GM18520 (cell line): ENCODE measurements around the gene SULT1A2.
"Not testable (repeated sequence)": the region's sequence is repeated elsewhere in the genome, so short reads cannot be mapped to it uniquely, and the experiment has no call there.

Experiments
- ATAC-seq: cut with Tn5 transposase; IDR thresholded peaks from one replicate; pipeline ENCODE4 v1.9.1; 2021; ENCODE audit not compliant: unreplicated experiment

Gene SULT1A2

DNA sequence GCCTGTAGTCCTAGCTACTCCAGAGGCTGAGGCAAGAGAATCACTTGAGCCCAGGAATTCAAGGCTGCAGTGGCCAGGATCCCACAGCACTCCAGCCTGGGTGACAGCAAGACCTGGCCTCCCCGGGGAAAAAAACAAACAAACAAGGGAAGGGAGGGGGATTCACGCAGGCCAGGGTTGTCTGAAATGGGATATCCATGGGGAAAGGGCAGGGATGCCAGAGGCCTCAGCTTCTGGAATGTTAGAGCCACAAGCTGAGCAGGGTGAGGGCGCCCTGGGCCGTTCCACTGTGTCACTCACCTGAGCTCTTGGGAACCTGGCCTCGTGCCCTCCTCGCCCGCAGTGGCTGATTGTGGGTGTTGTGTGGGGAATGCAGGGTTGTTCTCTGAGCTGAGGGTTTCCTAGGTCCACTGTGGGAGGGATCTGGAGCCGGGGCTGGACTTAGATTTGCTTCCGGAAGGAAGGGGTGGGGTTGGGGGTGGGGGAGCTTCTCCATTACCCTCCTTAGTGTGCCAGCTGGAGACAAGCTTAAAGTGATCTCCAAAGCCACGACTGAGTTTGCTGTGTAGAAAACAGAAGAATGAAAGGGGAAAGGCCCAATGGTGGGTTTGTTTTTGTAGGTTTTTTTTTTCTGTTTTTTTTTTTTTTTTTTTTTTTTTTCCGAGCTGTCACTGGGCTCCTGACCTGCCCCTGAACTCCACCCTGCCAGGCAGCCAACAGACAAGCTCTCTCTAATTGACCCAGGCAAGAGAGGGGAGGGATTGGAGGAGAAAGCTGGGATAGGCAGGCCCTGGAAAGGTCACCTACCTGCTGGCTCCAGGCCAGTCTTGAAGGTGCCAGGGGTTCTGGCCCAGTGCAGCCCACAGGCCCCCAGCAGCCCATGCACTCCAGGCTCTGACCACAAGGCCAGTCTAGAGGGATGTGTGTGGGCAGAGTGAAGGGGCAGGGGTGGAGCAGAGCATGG lies 13.1 kb upstream of the SULT1A2 start, which contains the start of gene SULT1A1:
Gene SULT1A1, minus strand, starts transcription at position 414 of the 964 bp plus-strand sequence. CDS start 1,189 bp downstream, outside the sequence.
- no peak for ATAC-seq

- ATAC-seq, result not testable (repeated sequence)
Observed at GRCh38 chr16:28608867-28609596, 12.2 kb upstream of the SULT1A2 start.

DNA sequence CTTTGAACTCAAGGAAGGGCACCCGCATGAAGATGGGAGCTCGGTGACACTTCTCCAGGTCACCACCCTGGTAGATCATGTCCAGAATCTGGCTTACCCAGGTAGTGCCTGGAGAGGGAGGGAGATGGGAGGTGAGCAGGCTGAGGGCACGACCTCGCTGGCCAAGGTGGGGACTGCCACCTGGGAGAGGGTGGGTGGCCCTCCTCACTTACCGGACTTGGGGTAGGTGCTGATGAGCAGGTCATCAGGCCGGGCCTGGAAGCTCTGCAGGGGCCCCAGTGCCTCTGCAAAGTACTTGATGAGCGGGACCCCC lies 11.6 kb upstream of the SULT1A2 start:
- not testable (repeated sequence) for ATAC-seq

- not testable (repeated sequence) for ATAC-seq
Observed at GRCh38 chr16:28607681-28608495, 11.0 kb upstream of the SULT1A2 start.

GRCh38 chr16:28607116-28607623 lies 10.3 kb upstream of the SULT1A2 start:
- ATAC-seq, result no peak

DNA sequence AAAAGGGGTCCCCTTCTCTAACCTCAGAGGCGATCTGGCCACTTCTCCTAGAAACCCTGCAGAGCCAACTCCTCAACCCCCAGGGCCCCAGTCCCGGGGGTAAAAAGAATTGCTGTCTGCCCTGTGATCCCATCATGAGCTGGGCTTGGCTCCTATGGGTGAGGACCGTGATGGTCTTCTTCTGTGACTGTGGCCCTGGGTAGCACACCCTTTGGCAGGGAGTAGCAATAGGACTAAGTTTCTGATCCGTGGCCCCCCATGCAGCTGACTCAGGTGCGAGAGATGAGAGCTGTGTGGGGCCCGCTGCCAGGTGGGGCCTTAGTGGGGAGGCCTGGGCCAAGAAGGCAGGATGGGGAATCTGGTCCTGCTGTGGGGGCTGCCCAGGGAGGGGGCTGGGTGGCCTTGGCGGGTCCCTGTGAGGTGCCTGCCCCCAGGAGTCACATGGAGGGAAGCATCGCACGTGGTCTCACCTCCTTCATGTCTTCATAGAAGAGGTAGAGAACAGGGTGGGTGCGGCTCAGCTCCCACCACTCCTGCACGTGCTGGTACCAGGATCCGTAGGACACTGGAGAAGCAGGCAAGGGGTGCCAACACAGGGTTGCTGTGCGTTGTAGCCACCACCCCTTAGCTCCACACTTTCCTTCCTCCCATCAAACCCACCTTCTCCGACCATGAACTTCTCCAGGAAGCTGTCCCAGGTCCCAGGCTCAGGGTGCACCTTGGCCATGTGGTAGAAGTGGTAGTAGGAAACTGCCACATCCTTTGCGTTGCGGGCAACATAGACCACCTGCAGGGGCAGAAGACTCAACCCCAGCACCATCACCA lies 9.7 kb upstream of the SULT1A2 start:
- ATAC-seq, result no peak

GRCh38 chr16:28604186-28604565 lies 7.3 kb upstream of the SULT1A2 start:
- no peak for ATAC-seq

DNA sequence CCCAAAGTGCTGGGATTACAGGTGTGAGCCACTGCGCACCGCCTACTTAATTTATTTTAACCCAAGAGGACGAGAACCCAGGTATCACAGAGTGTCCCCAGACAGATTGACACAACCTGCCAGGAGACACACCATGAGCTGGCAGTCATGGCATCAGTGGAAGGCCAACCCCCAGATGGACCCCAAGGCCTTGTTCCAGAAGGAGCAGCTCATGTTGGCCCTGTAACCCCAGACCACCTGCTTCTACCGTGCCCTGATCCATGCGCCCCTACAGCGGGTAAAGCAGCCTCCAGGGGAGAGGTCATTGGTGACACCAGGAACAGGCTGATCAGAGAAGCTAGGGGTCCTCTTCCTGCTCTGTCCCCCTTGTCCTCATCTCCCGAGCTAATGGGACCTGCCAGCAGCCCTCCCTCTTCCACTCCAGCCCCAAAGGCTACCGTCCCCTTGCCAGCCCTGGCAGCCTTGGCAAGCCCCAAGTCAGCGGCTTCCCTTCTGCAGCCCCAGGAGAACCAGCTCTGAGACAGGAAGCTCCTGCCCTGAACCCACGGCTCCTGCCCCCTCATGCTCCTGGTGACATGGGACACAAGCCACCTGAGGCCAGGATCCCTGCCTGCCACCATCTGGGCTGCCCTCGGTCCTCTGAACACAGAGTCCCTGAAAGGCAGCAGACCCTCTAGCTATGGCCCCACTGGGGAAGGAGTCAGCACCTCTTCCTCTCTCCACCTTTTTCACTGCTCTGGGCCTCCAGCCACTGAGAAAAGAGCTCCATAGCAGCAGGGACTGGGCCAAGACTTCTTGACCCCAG lies 6.7 kb upstream of the SULT1A2 start:
- no peak for ATAC-seq

- ATAC-seq, result peak; percentile 40
Observed at GRCh38 chr16:28602529-28602928, 5.7 kb upstream of the SULT1A2 start.

GRCh38 chr16:28602062-28602461 lies 5.2 kb upstream of the SULT1A2 start:
- not testable (repeated sequence) for ATAC-seq

DNA sequence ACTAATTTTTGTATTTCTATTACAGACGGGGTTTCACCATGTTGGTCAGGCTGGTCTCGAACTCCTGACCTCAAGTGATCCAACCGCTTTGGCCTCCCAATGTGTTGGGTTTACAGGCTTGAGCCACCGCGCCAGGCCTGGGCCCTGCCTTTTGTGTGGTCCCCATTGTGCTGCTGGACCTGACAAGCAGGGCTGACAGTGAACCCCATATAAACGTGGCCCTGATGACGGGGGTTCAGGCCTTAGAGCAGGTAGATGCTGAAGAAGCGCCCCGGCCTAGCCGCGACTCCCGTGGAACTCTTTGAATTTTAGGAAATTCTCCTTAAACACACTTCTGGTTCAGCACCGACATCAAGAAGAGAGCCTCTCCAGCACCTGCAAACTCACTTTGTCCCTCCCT lies 4.7 kb upstream of the SULT1A2 start:
- ATAC-seq, result not testable (repeated sequence)

DNA sequence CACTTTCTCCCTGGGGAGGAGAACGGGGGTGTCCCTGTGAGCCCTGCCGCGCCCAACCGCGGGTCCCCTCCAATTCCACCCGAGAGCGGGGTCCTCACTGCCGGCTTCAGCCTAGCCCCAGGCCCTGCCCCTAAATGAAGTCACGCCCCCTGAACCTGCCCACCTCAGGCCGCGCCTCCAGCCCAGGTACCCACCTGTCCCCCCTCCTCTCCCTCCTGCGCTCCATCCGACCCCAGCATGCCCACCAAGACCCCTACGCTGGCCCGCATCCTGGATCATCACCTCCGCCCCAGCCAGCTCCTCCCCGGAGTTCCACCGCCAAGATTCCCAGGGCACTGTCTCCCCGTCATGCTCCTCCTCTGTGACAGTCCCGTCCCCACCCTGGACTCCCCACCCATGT lies 4.1 kb upstream of the SULT1A2 start:
- ATAC-seq, result not testable (repeated sequence)

- not testable (repeated sequence) for ATAC-seq
Observed at GRCh38 chr16:28599377-28600285, 2.8 kb upstream of the SULT1A2 start.

DNA sequence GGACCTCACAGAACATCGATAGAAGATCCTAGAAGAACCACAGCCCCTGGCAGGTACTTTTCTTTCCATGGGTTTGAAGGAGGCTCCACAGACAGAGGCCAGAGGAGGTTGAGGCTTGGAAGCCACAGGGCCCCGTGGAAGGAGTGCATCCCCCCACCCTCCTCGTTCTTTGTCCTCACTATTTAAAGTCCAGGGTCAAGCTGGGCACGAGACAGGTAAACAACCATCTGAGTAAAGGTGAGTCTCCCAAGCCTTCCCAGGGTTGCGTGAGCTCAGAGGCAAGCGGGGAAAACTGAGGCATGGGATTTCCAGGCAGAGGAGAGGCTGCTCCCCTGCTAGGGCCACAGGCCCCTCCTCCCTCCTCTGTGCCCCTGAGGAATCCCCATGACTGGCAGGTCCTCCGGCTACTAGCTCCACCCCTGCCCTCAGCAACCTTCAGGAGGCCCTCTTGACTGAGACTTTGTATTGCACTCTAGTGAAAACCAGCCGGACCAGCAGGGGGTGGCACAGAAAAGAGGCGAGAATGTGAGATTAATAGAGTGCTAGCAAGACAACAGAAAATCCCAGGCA lies 927 bp upstream of the SULT1A2 start:
- no peak for ATAC-seq

- no peak for ATAC-seq
Observed at GRCh38 chr16:28596115-28596630, 677 bp downstream of the SULT1A2 start.

DNA sequence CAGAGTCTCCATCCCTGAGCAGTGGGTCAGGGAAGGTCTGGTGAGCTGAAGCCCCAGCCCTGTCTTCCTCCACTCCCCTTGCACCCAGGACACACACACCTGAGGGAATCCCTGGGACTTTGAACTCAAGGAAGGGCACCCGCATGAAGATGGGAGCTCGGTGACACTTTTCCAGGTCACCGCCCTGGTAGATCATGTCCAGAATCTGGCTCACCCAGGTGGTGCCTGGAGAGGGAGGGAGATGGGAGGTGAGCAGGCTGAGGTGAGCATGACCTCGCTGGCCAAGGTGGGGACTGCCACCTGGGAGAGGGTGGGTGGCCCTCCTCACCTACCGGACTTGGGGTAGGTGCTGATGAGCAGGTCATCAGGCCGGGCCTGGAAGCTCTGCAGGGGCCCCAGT lies 1.4 kb downstream of the SULT1A2 start:
- ATAC-seq, result not testable (repeated sequence)

DNA sequence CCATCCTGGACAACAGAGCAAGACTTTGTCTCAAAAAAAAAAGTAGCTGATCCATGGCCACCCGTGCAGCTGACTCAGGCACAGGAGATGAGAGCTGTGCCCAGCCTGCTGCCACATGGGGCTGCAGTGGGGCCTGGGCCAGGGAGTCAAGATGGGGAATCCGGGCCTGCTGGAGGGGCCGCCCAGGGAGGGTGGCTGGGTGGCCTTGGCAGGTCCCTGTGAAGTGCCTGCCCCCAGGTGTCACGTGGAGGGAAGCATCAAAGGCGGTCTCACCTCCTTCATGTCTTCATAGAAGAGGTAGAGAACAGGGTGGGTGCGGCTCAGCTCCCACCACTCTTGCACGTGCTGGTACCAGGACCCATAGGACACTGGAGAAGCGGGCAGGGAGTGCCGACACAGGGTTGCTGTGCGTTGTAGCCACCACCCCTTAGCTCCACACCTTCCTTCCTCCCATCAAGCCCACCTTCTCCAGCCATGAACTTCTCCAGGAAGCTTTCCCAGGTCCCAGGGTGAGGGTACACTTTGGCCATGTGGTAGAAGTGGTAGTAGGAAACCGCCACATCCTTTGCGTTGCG lies 3.8 kb downstream of the SULT1A2 start:
- no peak for ATAC-seq
